ENCODE data around the gene RALGDS.
"Not testable (repeated sequence)": the region's sequence is repeated elsewhere in the genome, so short reads cannot be mapped to it uniquely, and the experiment has no call there.

The RALGDS gene

DNA sequence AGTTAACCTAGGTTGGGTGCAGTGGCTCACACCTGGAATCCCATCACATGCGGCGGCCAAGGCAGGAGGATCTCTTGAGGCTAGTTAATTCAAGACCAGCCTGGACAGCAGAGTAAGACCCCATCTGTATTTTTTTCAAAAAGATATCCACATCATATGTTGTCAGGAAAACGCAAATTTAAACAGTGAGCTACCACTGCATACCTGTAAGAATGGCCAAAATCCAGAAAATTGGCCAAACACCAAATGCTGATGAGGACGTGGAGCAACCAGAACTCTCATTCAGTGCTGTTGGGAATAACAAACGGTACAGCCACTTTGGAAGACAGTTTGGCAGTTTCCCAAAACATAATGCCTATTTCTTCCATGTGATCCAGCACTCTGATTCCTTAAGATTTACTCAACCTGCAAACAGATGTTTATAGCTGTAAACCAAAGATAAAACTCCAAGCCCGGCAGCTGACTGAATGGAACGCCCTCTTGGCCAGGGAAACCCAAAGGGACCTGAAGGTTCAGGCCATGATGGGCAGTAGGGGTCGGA, 46.9 kb downstream of the RALGDS start:
- Histone ChIP-seq H3K27me3 (ENCODE audit: control insufficient read depth, insufficient read depth, low read length) (no peaks in the 10 kb centered on the region), H3K4me3 (ENCODE audit: low read length) (no peak overlapping the region), H3K27ac (ENCODE audit: low read depth, low read length) (no peak overlapping the region), H3K4me1 (ENCODE audit: control insufficient read depth, insufficient read depth, low read length) (no peaks in the 10 kb centered on the region), H3K9ac (ENCODE audit: low read length) (no peak overlapping the region), H3K36me3 (ENCODE audit: control insufficient read depth, insufficient read depth, low read length) (no peaks in the 10 kb centered on the region)

DNA sequence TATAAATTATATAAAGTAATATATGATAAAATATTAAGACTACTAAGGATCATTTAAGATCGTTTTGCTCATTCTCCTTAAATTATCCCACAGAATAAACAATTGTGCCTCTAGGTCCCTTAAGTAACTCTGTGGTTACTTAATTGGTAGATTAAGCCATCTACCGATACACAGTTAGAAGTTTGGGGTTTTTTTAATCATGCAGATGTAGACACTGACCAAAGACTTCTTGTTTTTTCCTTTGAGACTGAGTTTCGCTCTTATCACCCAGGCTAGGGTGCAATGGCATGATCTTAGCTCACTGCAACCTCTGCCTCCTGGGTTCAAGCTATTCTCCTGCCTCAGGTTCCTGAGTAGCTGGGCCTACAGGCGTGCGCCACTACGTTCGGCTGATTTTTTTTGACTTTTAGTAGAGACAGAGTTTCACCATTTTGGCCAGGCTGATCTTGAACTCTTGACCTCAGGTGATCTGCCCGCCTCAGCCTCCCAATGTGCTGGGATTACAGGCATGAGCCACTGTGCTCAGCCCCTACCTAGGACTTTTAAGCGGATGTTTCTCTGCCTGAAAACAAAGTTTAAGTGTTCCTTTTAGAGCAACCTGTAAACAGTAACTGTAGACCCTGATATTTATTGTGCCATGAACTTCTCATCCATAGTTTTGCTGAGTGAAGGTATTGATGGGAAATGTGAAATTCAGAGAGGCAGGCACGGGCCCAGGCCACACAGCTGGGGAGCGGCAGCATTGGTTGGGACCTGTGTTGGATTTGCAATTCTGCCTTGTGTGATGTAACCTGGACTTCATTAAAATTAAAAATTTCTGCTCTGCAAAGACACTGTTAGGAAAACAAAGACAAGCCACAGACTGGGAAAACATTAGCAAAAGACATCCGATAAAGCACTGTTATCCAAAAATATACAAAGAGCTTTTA, 47.7 kb downstream of the RALGDS start:
- Histone ChIP-seq H3K27ac (ENCODE audit: low read depth, low read length) (no peak overlapping the region), H3K27me3 (ENCODE audit: control insufficient read depth, insufficient read depth, low read length) (no peaks in the 10 kb centered on the region), H3K4me3 (ENCODE audit: low read length) (no peak overlapping the region), H3K9ac (ENCODE audit: low read length) (no peak overlapping the region), H3K36me3 (ENCODE audit: control insufficient read depth, insufficient read depth, low read length) (no peaks in the 10 kb centered on the region), H3K4me1 (ENCODE audit: control insufficient read depth, insufficient read depth, low read length) (no peaks in the 10 kb centered on the region)

DNA sequence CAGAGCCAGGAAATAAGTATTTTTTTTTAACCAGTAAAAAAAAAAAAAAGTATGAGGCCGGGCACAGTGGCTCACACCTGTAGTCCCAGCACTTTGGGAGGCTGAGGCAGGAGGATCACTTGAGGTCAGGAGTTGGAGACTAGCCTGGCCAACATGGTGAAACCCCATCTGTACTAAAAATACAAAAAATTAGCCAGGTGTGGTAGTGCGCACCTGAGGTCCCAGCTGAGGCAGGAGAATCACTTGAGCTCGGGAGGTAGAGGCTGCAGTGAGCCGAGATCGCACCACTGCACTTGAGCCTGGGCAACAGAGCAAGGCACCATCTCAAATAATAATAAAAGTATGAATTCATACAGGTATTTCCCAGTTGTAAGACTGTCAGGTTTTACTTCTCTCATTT, 48.8 kb downstream of the RALGDS start:
- H3K4me1 ChIP-seq (ENCODE audit: control insufficient read depth, insufficient read depth, low read length); H3K27ac ChIP-seq (ENCODE audit: low read depth, low read length); H3K9ac ChIP-seq (ENCODE audit: low read length); H3K27me3 ChIP-seq (ENCODE audit: control insufficient read depth, insufficient read depth, low read length); H3K4me3 ChIP-seq (ENCODE audit: low read length); H3K36me3 ChIP-seq (ENCODE audit: control insufficient read depth, insufficient read depth, low read length): not testable (repeated sequence)

DNA sequence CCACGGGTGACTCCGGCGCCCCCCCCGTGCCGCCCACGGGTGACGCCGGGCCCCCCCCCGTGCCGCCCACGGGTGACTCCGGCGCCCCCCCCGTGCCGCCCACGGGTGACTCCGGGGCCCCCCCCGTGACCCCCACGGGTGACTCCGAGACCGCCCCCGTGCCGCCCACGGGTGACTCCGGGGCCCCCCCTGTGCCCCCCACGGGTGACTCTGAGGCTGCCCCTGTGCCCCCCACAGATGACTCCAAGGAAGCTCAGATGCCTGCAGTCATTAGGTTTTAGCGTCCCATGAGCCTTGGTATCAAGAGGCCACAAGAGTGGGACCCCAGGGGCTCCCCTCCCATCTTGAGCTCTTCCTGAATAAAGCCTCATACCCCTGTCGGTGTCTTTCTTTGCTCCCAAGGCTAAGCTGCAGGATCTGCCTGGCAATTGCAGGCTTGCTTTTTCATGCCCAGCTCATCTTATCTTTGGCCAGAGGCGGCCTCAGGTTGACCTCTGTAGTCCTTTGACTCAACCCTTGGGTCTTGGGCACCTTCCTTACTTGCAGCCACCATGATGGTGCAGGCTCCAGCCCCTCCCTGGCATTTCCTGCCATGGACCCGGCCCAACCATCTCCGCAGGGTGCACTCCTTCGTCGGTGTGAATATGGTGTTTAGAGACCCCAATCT, 49.4 kb downstream of the RALGDS start:
- Histone ChIP-seq H3K27me3 (ENCODE audit: control insufficient read depth, insufficient read depth, low read length) (no peaks in the 10 kb centered on the region), H3K4me1 (ENCODE audit: control insufficient read depth, insufficient read depth, low read length) (no peaks in the 10 kb centered on the region)

DNA sequence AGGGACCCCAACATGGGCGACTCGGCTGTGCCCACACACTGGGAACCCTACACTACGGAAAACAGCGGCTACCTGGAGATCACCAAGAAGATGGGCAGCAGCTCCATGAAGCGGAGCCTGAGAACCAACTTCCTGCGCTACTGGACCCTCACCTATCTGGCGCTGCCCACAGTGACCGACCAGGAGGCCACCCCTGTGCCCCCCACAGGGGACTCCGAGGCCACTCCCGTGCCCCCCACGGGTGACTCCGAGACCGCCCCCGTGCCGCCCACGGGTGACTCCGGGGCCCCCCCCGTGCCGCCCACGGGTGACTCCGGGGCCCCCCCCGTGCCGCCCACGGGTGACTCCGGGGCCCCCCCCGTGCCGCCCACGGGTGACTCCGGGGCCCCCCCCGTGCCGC, 50.1 kb downstream of the RALGDS start:
- H3K36me3 ChIP-seq (ENCODE audit: control insufficient read depth, insufficient read depth, low read length); H3K9ac ChIP-seq (ENCODE audit: low read length); H3K4me1 ChIP-seq (ENCODE audit: control insufficient read depth, insufficient read depth, low read length); H3K4me3 ChIP-seq (ENCODE audit: low read length); H3K27me3 ChIP-seq (ENCODE audit: control insufficient read depth, insufficient read depth, low read length); H3K27ac ChIP-seq (ENCODE audit: low read depth, low read length): not testable (repeated sequence)

More for the DNA sequence above, 49.4 kb downstream of the RALGDS start:
- Histone ChIP-seq H3K36me3 (ENCODE audit: control insufficient read depth, insufficient read depth, low read length) (no peaks in the 10 kb centered on the region), H3K4me3 (ENCODE audit: low read length) (no peak overlapping the region), H3K27ac (ENCODE audit: low read depth, low read length) (no peak overlapping the region), H3K9ac (ENCODE audit: low read length) (no peak overlapping the region)

DNA sequence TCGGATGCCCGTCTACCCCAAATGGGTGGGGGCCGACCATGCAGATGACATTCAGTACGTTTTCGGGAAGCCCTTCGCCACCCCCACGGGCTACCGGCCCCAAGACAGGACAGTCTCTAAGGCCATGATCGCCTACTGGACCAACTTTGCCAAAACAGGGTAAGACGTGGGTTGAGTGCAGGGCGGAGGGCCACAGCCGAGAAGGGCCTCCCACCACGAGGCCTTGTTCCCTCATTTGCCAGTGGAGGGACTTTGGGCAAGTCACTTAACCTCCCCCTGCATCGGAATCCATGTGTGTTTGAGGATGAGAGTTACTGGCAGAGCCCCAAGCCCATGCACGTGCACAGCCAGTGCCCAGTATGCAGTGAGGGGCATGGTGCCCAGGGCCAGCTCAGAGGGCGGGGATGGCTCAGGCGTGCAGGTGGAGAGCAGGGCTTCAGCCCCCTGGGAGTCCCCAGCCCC, 50.5 kb downstream of the RALGDS start:
- H3K4me3 ChIP-seq (ENCODE audit: low read length); H3K27ac ChIP-seq (ENCODE audit: low read depth, low read length); H3K4me1 ChIP-seq (ENCODE audit: control insufficient read depth, insufficient read depth, low read length); H3K9ac ChIP-seq (ENCODE audit: low read length); H3K36me3 ChIP-seq (ENCODE audit: control insufficient read depth, insufficient read depth, low read length); H3K27me3 ChIP-seq (ENCODE audit: control insufficient read depth, insufficient read depth, low read length): not testable (repeated sequence)

DNA sequence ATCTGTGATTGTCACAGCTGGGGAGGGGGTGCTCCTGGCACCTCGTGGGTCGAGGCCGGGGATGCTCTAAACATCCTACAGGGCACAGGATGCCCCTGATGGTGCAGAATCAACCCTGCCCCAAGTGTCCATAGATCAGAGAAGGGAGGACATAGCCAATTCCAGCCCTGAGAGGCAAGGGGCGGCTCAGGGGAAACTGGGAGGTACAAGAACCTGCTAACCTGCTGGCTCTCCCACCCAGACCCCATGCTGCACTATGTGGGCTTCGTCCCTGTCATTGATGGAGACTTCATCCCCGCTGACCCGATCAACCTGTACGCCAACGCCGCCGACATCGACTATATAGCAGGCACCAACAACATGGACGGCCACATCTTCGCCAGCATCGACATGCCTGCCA, 52.6 kb downstream of the RALGDS start:
- H3K27me3 ChIP-seq (ENCODE audit: control insufficient read depth, insufficient read depth, low read length); H3K27ac ChIP-seq (ENCODE audit: low read depth, low read length); H3K4me3 ChIP-seq (ENCODE audit: low read length); H3K9ac ChIP-seq (ENCODE audit: low read length); H3K36me3 ChIP-seq (ENCODE audit: control insufficient read depth, insufficient read depth, low read length); H3K4me1 ChIP-seq (ENCODE audit: control insufficient read depth, insufficient read depth, low read length): not testable (repeated sequence)

DNA sequence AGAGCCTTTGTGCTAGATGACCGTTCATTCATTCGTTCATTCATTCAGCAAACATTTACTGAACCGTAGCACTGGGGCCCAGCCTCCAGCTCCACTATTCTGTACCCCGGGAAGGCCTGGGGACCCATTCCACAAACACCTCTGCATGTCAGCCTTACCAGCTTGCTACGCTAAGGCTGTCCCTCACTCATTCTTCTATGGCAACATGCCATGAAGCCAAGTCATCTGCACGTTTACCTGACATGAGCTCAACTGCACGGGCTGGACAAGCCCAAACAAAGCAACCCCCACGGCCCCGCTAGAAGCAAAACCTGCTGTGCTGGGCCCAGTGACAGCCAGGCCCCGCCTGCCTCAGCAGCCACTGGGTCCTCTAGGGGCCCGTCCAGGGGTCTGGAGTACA, 53.2 kb downstream of the RALGDS start:
- no peaks in the 10 kb centered on the region for H3K27me3 ChIP-seq (ENCODE audit: control insufficient read depth, insufficient read depth, low read length)
- no peaks in the 10 kb centered on the region for H3K36me3 ChIP-seq (ENCODE audit: control insufficient read depth, insufficient read depth, low read length)
- H3K4me3 ChIP-seq (ENCODE audit: low read length), result no peak overlapping the region
- H3K27ac ChIP-seq (ENCODE audit: low read depth, low read length), result no peak overlapping the region
- no peaks in the 10 kb centered on the region for H3K4me1 ChIP-seq (ENCODE audit: control insufficient read depth, insufficient read depth, low read length)
- H3K9ac ChIP-seq (ENCODE audit: low read length), result no peak overlapping the region

DNA sequence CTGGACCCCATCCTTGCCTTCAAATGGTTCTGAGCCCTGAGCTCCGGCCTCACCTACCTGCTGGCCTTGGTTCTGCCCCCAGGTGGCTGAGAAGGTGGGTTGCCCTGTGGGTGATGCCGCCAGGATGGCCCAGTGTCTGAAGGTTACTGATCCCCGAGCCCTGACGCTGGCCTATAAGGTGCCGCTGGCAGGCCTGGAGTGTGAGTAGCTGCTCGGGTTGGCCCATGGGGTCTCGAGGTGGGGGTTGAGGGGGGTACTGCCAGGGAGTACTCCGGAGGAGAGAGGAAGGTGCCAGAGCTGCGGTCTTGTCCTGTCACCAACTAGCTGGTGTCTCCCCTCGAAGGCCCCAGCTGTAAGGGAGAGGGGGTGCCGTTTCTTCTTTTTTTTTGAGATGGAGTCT, 54.0 kb downstream of the RALGDS start:
- Histone ChIP-seq H3K4me1 (ENCODE audit: control insufficient read depth, insufficient read depth, low read length) (no peaks in the 10 kb centered on the region), H3K4me3 (ENCODE audit: low read length) (no peak overlapping the region), H3K9ac (ENCODE audit: low read length) (no peak overlapping the region), H3K27ac (ENCODE audit: low read depth, low read length) (no peak overlapping the region), H3K27me3 (ENCODE audit: control insufficient read depth, insufficient read depth, low read length) (no peaks in the 10 kb centered on the region), H3K36me3 (ENCODE audit: control insufficient read depth, insufficient read depth, low read length) (no peaks in the 10 kb centered on the region)

DNA sequence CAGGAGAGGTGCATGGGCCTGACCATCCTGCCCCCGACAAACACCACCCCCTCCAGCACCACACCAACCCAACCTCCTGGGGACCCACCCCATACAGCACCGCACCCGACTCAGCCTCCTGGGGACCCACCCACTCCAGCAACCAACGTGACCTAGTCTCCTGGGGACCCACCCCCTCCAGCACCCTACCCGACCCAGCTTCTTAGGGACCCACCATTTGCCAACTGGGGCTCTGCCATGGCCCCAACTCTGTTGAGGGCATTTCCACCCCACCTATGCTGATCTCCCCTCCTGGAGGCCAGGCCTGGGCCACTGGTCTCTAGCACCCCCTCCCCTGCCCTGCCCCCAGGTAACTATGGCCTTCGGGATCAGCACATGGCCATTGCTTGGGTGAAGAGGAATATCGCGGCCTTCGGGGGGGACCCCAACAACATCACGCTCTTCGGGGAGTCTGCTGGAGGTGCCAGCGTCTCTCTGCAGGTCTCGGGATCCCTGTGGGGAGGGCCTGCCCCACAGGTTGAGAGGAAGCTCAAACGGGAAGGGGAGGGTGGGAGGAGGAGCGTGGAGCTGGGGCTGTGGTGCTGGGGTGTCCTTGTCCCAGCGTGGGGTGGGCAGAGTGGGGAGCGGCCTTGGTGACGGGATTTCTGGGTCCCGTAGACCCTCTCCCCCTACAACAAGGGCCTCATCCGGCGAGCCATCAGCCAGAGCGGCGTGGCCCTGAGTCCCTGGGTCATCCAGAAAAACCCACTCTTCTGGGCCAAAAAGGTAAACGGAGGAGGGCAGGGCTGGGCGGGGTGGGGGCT, 54.7 kb downstream of the RALGDS start:
- Histone ChIP-seq H3K27me3 (ENCODE audit: control insufficient read depth, insufficient read depth, low read length) (no peaks in the 10 kb centered on the region), H3K4me1 (ENCODE audit: control insufficient read depth, insufficient read depth, low read length) (no peaks in the 10 kb centered on the region), H3K4me3 (ENCODE audit: low read length) (no peak overlapping the region), H3K36me3 (ENCODE audit: control insufficient read depth, insufficient read depth, low read length) (no peaks in the 10 kb centered on the region), H3K27ac (ENCODE audit: low read depth, low read length) (no peak overlapping the region), H3K9ac (ENCODE audit: low read length) (no peak overlapping the region)

DNA sequence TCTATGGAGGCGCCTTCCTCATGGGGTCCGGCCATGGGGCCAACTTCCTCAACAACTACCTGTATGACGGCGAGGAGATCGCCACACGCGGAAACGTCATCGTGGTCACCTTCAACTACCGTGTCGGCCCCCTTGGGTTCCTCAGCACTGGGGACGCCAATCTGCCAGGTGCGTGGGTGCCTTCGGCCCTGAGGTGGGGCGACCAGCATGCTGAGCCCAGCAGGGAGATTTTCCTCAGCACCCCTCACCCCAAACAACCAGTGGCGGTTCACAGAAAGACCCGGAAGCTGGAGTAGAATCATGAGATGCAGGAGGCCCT, 56.0 kb downstream of the RALGDS start:
- H3K27me3 ChIP-seq (ENCODE audit: control insufficient read depth, insufficient read depth, low read length), result no peaks in the 10 kb centered on the region
- H3K36me3 ChIP-seq (ENCODE audit: control insufficient read depth, insufficient read depth, low read length), result no peaks in the 10 kb centered on the region
- no peak overlapping the region for H3K9ac ChIP-seq (ENCODE audit: low read length)
- H3K4me1 ChIP-seq (ENCODE audit: control insufficient read depth, insufficient read depth, low read length), result no peaks in the 10 kb centered on the region
- no peak overlapping the region for H3K4me3 ChIP-seq (ENCODE audit: low read length)
- H3K27ac ChIP-seq (ENCODE audit: low read depth, low read length), result no peak overlapping the region

Measured in rectal smooth muscle tissue (tissue), 1 donor.